Measurements from ENCODE around the gene EIF4EBP2. TPM values are rescaled to one million over a fixed set of nuclear protein-coding genes. Genes with fewer than 3 reads are reported as not detected.

Gene EIF4EBP2
- total and polyA plus RNA-seq, 12 donors: 17.3 to 128 (median 78.3) TPM

DNA sequence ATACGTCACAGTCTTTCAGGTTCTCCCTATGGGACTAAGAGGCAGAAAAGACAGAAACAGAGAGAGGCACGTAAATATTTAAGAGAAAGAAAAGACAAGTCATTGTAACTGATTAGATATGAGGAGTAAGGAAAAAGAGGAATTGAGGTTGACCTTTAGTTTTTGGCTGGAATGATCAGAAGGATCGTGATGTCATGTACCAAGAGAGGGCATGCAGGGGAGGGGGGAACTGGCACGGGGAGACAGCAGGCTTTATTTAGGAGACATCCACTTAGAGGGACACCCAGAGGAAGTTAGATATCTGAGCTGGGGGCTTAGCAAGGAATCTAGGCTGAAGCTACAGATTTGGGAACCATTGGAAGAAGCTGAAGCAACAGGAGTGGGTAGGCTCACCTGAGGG, 12.3 kb upstream of the EIF4EBP2 start:
- Histone ChIP-seq H3K27ac (no peak overlapping the region), H3K36me3 (no peaks in the 10 kb centered on the region), H3K4me3 (no peak overlapping the region), H3K4me1 (peaks cover 0 to 12% (median 6%) of the 10 kb centered on the region in 9 donors), H3K9me3 (no peaks in the 10 kb centered on the region), H3K27me3 (no peaks in the 10 kb centered on the region)
- ATAC-seq (peak in 4 of 8 donors; percentile 41 to 60 (median 54)), DNase-seq (no peak)
- intact Hi-C loops (cut with DNase I): no loop called here
- TF ChIP-seq, protein P1, sequence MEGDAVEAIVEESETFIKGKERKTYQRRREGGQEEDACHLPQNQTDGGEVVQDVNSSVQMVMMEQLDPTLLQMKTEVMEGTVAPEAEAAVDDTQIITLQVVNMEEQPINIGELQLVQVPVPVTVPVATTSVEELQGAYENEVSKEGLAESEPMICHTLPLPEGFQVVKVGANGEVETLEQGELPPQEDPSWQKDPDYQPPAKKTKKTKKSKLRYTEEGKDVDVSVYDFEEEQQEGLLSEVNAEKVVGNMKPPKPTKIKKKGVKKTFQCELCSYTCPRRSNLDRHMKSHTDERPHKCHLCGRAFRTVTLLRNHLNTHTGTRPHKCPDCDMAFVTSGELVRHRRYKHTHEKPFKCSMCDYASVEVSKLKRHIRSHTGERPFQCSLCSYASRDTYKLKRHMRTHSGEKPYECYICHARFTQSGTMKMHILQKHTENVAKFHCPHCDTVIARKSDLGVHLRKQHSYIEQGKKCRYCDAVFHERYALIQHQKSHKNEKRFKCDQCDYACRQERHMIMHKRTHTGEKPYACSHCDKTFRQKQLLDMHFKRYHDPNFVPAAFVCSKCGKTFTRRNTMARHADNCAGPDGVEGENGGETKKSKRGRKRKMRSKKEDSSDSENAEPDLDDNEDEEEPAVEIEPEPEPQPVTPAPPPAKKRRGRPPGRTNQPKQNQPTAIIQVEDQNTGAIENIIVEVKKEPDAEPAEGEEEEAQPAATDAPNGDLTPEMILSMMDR (IDR thresholded peaks at IDR 0.05): no peak
- 16 to 22% methylated on average over 4 of the region's 4 CpGs for WGBS, 2 donors

DNA sequence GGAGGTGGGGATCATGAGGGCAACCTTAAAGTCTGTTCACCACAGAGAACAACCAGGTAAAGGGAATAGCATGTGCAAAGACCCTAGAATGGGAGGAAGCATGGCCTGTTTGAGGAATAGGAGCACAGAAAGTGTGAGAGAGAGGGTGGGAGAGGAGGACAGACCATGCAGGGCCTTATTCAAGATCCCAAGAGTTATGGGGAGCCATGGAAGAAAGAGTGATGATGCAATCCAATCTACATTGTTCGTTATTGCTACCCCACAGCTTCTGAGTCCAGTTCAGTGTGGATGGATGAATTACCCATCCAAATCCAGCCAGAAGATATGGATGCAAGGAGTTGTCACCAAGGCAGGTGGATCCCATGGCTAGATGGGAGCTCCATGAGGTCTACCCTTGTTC, 7.8 kb upstream of the EIF4EBP2 start:
- WGBS, 2 donors: 83 to 87% methylated on average over 1 of the region's 1 CpG

DNA sequence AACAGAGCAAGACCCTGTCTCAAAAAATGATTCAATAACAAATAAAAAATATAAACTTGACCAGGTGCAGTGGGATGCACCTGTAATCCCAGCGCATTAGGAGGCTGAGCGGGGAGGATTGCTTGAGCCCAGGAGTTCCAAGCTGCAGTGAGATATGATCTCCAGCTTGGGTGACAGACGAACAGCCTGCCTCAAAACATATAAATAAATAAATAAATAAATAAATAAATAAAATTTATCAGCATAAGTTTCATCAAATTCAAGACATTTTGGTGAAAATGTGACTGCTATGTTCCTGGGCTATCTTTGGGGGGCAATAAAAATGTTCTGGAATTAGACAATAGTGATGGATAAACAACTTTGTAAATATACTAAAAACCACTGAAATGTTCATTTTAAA, 4.8 kb upstream of the EIF4EBP2 start:
- Histone ChIP-seq H3K27ac (no peak overlapping the region), H3K4me1 (peaks cover 0 to 8% (median 5%) of the 10 kb centered on the region in 9 donors), H3K36me3 (no peaks in the 10 kb centered on the region), H3K4me3 (no peak overlapping the region), H3K9me3 (no peaks in the 10 kb centered on the region), H3K27me3 (no peaks in the 10 kb centered on the region)
- WGBS, 2 donors: 95 to 99% methylated on average over 3 of the region's 3 CpGs
- DNase-seq: no peak
- intact Hi-C loops (cut with DNase I): no loop called here
- no peak for ATAC-seq
- TF ChIP-seq, protein P1 (IDR thresholded peaks at IDR 0.05): no peak

More for the DNA sequence above, 7.8 kb upstream of the EIF4EBP2 start:
- ATAC-seq: no peak
- Histone ChIP-seq H3K9me3 (no peaks in the 10 kb centered on the region), H3K4me3 (no peak overlapping the region), H3K36me3 (no peaks in the 10 kb centered on the region), H3K27ac (no peak overlapping the region), H3K27me3 (no peaks in the 10 kb centered on the region), H3K4me1 (peaks cover 0 to 9% (median 6%) of the 10 kb centered on the region in 9 donors)
- intact Hi-C loops (cut with DNase I): no loop called here
- TF ChIP-seq, protein P1 (IDR thresholded peaks at IDR 0.05): no peak
- no peak for DNase-seq

DNA sequence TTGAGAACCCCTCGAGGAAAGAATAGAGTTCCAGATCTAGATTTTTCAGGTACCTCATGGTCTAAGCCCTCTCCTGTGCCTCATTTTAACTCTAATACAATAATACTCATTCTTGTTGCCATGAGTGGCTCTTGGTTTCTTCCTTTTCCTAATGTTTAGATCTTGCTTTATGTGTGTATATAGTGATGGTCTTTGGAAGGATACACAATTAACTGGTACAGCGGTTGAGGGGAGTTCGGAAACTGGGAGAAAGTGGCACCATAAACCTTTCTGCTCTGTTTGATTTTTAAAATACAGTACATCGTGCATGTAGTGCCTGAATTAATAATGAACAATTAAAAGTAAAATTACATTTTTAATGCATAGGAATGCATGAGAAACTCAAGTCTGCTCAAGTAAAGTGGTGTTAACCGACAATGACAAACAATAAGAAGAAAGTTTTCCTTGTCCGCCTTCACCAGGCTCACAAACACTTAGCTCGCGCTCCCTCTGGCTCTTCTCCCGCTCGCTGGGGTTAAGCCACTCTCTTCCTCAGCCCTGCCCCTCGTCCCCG, 386 bp upstream of the EIF4EBP2 start:
- H3K9me3 ChIP-seq: no peaks in the 10 kb centered on the region
- 5 to 6% methylated on average over 12 of the region's 12 CpGs for WGBS, 2 donors
- intact Hi-C loops (cut with DNase I): loop anchor here in 2 of 10 donors (2.0 to 10.0 kb wide), 4 partner anchors 21 to 101 kb away; partner anchors contain the start of gene LRRC20 (in 2 of the 2)

More for the DNA sequence above, 386 bp upstream of the EIF4EBP2 start:
- Histone ChIP-seq H3K4me1 (peaks cover 7 to 36% (median 31%) of the 10 kb centered on the region in 9 donors), H3K36me3 (peaks cover 0 to 3% (median 0%) of the 10 kb centered on the region in 9 donors), H3K4me3 (peak overlapping the region in 9 of 10 donors; percentile 69 to 99 (median 96)), H3K27me3 (no peaks in the 10 kb centered on the region), H3K27ac (peak overlapping the region in 9 of 10 donors; percentile 89 to 100 (median 98))
- no peak for ATAC-seq
- TF ChIP-seq, protein P1 (IDR thresholded peaks at IDR 0.05): peak in 3 of 9 donors; percentile 25 to 35 (median 26)
- no peak for DNase-seq

All from heart right ventricle (tissue), 16 donors.